AG08396 (cell line): Measurements from ENCODE around the gene RBM15.

ENCODE experiments used
- DNase-seq: peaks from one replicate; pipeline ENCODE4 v3.0.0; 2012; ENCODE audit warnings: low spot score, mixed read lengths

RBM15 gene

DNA sequence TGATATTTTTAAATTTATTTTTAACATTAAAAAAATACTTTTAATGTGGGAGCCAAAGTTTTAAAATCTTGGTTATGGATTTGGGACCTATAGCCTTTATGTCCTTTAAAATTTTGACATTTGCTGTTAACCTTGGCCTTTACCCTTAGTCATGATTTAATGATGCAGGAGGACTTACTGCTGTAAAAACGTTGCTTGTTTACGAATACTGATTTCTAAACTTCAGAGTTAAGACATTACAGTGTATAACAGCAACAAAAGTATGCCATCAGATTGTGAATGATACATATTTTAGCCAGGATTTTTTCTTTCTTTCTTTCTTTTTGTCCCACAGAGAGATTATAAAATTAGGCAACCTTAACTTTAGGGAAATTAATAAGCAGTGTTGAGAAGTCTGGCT lies 8.9 kb downstream of the RBM15 start:
- no peak for DNase-seq

DNA sequence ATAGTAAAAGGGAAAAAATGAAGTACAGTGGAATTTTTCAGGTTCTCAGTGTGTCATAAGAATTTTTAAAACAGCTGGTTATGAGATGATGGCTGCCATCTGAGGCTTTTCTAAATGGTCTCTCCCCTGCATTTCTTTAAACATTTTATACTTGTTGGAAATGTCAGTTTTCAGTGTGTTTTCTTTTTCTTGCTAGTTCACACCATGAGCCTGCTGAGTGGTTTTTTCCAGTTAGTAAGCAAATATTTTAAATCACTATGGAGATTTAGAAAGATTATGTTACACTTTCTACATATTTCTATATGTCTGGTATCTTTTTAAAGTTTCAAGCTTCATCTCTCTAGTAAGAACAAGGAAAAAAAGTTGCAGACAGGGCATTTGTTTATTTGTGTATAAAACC lies 9.6 kb downstream of the RBM15 start:
- no peak for DNase-seq

DNA sequence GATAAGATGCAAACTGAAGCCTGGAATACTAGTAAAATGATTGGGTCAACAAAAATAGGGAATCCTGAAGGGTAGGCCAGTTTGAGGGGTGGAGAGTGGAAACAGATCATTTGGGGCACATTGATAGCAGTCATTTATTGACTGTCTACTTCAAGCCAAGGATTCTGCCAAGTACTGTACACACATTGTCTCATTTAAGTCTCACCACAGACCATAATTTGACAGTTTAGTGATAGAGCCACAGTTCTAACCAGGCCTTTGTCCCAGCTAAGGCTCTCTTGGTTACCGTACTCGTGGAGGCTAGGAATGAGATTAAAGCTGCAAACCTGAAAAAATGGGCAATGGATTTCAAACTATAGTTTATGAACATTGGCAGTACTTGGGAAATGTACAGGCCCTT lies 11.2 kb downstream of the RBM15 start:
- no peak for DNase-seq

DNA sequence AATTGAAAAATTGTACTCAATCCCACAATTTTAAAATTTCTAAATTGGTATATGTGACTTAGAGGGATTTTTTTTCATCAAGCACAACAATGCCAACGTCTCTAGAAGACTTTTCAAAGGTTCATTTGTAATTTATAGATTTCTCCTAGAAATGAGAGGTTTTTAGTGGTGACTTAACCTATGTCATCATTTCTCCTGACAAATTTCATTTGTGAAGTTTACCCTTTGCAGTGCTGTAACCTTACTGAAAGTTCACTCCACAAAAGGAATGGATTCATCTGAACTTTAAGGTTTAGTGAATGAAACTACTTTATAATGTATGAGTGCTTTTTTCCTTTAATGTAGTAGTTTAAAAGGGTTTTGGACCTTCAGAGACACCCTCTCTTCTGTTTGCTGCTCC lies 16.1 kb downstream of the RBM15 start:
- DNase-seq: no peak

DNA sequence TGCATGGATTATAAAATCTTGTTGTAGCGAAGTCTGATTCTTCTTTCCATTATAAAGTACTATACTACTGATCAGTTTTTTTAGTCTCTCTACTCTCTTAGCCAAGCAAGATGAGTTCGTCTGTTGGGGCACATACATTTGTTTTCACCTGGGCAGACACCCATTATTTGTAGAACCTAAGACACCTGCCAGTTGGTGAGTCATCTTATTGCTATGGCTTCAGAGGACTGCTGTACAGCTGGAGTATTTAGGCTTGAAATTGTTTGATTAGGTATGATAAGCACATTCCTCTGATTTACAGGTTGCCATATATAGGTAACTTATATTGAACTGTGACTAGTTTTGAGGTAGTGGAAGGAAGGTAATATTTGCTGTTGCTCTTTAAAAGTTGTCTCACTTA lies 17.2 kb downstream of the RBM15 start:
- DNase-seq: no peak

DNA sequence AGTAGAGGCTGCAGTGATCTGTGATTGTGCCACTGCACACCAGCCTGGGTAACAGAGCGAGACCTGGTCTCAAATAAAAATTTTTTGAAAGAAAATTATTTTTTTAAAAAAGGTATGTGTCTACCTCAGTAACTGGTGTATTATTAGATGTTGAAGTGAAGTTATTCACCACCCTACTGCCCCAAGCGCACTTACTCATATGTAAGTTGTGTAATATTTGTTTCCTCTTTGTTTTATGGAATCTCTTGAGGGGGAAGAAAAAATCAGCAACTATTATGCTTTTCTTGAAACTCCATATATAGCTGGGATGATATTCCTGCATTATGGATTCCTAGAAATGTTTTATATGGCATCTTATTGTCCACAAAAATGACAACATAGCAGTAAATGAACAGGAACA lies 21.3 kb downstream of the RBM15 start:
- DNase-seq: no peak

DNA sequence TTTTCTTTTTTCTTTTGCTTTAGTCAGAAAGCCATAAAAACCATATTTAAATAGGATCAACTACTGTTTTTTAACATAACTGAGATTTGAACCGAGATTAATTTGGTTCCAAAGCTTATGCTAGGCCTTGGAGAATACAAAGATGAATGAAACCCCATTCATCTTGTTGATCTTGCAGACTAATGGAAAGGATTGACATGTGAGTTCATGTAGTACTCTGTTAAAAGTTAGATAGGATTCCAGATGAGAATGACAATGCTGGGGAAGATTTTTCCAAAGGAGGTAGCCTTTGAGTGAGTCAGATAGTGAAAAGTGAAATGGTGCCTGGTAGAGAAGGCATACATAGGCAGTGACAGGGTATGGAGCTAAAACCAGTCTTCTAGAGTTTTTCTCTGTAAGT lies 22.7 kb downstream of the RBM15 start:
- no peak for DNase-seq

DNA sequence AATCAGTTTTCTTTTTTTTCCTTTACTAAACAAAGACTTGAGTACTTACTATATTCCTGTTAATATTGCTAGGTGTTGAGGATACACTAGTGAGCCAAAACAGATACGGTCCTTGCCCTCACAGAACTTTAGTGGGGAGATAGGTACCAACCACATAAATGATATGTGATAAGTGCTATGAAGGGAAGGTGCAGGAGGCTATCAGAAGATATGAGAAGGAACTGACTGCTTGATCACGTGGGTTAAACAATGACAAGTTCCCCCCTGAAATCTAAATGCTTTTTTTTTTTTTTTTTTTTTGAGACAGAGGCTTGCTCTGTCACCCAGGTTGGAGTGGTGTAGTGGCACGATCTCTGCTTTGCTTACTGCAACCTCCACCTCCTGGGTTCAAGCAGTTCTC lies 25.0 kb downstream of the RBM15 start:
- no peak for DNase-seq

DNA sequence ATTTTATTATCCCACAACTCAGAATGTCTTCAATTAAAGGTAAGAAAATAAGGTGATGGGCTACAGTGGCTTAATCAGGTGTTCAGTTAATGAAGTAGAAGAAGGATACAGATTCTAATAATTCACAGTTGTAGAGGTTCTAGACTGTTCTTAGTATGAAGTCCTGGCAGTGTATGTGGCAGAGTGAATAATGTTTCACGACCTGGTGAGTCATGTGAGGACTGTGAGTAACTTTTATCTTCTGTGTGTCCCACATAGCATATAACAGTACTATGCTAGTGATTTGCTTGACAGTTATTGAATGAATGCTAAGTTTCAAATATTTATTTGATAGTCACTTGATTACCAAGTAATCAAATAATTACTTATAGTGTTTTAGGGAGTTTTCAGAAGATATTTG lies 31.6 kb downstream of the RBM15 start:
- peak; percentile 28 for DNase-seq

DNA sequence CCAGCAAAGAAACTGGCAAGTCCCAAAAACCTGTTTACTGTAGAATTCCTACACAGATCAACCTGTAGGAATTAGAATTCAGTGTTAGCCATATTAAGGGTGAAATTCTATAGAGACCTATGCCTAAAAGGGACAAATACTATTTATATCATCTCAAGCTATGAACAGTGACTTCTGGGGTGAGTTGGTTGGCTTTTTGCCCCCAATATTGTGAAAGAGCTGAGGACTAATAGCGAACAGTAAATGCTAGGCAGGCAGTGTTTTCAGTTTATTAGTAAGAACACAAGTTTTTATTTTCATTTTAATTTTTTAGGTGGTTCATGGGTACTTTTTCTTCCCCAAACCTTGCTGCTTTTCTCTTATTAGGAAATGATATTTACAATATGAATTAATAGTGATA lies 36.3 kb downstream of the RBM15 start:
- no peak for DNase-seq

DNA sequence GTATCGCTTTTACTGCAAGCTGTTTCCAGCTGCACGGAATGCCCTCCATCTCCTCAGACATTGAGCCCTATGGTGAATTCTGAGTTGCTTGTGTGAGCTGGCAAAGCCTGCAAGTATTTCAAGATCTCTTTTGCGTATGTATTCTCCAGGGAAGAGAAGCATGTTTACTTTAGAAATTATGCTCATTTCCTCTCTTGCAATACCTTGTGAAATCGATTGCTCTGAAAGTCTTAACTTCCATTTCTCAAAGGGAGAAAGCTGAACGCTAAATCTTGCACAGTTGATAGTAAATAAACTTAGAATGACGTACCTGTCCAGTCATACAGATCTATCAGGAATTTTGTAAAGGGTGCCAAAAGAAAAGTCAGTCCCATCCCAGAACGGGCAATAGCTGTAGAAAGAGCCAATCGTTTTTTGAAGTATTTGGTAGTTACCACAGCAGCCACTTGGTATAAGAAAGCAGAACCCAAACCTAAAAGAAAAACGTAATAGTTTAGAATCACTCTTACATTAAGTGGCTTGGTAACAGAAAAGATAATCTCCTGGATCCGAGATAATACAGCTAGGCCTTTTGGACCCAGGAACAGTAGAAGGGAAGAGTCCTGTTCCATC lies 41.6 kb downstream of the RBM15 start:
- DNase-seq: no peak

DNA sequence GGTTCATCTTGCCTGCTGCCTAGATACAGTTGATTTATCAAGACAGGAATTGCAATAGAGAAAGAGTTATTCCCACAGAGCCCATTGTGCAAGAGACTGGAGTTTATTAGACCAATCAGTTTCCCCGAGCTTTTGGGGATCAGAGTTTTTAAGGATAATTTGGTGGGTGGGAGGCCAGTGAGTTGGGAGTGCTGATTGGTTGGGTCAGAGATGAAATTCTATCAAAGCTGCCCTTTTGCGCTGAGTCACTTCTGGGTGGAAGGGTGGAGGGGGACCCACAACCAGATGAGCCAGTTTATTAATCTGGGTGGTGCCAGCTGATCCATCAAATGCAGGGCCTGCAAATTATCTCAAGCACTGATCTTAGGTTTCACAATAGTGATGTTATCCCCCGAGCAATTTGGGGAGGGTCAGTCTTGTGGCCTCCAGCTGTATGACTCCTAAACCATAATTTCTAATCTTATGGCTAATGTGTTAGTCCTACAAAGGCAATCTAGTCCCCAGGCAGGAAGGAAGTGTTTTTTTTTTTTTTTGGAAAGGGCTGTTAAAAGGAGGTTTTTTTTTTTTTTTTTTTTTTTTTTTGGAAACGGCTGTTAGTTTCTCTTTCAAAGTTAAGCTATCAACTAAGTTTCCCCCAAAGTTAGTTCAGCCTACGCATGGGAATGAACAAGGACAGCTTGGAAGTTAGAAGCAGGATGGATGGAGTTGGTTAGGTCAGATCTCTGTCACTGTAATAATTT lies 44.2 kb downstream of the RBM15 start:
- DNase-seq: no peak

DNA sequence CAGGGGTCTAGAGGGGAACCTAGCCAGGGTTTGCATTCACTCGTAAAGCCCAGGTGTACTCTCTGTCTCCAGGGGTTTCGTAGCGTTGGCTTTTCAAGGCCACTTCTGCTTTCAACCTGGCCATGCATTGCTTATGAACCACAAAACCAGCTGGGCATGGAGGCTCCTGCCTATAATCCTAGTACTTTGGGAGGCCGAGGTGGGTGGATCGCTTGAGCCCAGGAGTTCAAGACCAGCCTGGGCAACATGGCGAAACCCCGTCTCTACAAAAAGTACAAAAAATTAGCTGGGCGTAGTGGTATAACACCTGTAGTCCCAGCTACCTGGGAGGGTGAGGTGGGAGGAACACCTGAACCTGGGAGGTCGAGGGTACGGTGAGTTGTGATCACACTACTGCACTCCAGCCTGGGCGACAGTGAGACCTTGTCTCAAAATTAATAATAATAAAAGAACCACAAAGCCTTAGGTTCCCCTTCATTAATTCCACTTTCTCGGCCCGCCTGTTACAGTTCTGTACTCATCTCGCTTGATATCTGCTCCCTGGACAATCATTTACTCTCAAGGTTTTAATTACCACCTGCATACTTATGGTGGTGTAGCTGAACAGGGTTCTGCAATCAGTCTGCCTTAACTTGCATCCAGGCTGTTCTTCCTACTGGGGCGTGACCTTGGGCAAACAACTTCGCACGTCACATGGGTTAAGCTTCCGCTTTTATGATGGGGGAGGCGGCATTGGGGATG lies 45.6 kb downstream of the RBM15 start:
- DNase-seq: no peak

DNA sequence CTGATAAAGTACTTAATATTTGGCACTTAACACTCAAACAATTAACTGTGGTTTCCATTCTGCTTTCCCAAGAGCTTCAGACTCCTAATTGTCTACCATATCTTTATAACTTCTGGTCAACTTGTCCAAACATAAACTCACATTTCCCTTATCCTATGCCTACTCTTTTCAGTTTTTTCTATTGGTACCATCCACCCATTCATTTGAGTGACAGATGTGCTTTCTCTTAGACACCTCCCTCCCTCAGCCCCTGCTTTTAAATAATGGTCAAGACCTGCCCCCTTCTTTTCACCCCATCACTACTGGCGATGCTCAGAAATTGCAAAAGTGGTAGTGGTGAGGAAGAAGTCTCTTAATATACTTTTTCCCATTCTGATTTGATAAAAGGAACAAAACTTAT lies 46.2 kb downstream of the RBM15 start:
- DNase-seq: no peak

DNA sequence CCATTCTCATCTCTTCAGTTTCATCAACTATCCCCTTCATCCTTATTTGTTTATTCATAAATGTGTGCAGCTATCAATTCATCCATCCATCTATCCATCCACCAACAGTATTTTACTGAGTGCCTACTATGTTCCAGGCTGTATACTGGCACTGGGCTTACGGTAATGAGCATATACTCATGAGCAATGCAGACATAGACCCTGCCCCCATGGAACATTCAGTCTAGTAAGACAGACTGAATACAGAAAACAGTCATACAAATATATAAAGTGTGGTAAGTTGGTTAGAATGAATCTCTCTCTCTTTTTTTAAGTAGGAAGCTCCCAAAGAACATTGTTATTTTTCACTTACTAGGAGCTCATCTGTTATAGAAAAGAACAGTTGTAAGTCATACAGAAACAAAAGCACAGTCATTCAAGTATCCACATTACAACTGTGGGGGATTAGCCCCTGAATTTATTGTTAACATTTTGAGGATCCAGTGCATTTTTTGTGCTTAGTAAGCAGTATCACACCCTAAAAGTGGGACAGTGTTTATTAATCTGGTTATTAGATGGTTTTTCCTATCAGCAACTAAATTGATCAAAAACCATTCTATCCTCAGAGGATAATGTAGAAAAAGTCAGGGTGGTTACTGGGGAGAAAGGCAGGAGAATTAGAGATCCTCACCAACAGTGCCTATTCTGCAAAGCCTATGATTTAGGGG lies 48.0 kb downstream of the RBM15 start:
- DNase-seq: no peak

DNA sequence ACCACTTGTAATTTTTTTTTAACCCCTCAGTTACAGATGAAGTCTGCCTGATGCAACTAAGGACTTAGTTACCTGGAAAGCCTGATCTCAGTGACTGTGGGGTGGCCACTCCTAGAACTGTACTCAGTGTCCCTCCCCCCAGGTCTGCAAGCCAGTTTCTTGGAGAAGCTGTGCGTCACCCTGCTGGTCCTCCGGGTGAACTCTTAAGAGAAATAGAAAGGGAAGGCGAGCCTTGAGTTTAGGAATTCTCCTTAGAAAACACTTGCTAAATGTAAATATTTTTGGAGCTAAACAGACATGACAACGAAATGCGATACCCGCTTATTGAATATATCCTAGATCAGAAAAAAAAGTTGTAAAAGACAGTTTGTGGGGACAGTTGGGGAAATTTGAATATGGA lies 50.9 kb downstream of the RBM15 start:
- DNase-seq: peak; percentile 78

DNA sequence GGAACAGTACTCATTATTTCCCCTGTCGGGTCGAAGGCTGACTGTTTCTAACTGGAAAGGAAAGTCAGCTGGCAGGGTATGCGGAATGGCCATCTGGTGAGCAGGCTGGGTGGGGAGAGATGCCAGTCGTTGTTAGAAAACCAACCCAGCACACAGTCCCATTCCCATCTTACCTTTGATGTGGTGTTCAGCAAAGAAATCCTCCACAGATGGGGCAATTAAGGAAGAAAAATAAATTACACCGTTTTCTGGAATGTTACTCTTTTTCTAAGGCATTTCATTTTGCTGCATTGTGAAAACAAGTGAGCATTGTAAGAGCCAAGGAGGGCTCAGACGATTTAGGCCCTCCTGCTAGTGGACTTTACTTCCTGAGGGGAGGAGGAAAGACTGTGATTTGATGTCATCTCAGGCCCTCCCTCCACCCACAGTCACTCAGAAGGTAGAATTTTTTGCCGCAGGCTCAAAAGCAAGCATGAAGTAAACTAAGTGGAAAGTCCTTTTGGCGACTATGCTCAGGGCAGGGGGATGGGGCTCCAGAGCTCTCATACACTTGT lies 51.6 kb downstream of the RBM15 start, which contains the start of gene SLC16A4:
TSS of gene SLC16A4 (minus strand) at position 335 of the 554 bp plus-strand sequence. CDS start 1,703 bp downstream, outside the sequence.
- DNase-seq: peak; percentile 51

DNA sequence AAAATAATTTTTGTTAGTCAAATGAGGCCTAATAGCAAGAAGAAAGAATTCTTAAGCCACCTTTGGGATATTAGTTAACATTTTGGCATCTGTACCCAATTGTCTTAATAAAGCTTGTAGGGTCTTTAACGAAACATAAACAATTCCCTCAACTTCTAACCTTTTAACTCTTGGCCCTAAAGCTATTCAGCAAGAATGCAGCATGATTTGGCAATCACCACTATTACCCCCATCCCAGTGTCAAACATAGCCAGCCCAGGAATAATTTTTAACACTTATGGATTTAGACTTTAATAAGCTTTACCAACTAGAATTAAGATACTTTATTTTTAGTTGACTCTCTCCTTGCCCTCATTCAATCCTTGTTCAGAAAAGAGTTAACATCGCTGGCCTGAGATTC lies 54.1 kb downstream of the RBM15 start:
- no peak for DNase-seq

DNA sequence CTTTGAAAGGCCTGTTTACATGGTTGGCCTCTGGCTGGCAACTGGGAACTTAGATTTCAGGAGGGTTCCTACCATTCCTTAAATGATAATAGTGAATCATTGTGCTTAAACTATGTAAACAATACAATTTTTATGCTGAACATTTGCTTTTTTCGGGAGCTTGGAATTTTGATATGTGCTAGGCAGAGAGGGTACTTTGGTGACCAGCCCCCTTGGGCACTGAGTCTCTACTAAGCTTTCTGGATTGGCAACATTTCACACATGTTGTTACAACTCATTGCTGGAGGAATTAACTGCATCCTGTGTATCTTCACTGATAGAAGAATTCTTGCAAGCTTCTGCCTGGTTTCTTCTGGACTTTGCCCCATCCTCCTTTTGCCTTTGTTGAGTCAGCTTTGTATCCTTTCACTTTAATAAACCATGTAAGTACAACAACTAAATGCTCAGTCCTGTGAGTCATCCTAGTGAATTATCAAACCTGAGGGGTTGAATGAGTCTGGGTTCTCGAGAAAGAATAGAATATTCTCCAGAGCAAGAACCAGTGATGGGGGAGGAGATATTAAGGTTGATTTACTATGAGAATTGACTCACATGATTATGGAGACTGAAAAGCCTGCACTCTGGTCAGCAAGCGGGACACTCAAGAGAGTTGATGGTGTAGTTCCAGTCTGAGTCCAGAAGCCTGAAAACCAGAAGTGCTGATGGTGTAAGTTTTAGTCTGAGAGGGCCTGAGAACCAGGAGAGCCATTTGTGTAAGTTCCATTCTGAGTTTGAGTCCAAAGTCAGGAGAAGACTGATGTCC lies 54.7 kb downstream of the RBM15 start:
- peak; percentile 67 for DNase-seq

DNA sequence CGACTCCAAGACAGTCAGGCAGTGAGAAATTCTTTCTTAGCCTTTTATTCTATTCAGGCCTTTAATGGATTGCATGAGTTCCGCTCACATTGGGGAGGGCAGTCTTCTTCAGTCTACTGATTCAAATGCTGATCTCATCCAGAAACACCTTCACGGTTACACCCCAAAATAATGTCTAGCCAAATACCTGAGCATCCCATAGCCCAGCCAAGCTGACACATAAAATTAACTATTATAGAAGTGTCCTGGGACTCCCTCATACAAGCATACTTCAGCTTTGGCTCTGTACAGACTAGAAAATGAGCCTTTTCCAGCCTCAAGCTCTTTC lies 55.3 kb downstream of the RBM15 start:
- no peak for DNase-seq
